K562 (cell line): ENCODE results near the gene ORC2. TPM values are rescaled to one million over a fixed set of nuclear protein-coding genes. Genes with fewer than 3 reads are reported as not detected.

Experiments
- CCAR2 ChIP-seq: fragments of 200-400 bp; formaldehyde crosslinking; IDR thresholded peaks from 2 replicates; pipeline ENCODE4 v1.6.1; 2017; ENCODE audit warnings: mild to moderate bottlenecking, low read depth, low read length
- GABPB1 ChIP-seq: sonication (generic); formaldehyde crosslinking; IDR thresholded peaks from 2 replicates; pipeline ENCODE4 v1.8.0; 2022; ENCODE audit warnings: mild to moderate bottlenecking, missing genetic modification reagents
- JUND ChIP-seq, 2 experiments: IDR thresholded peaks; 2 replicates in 1 of 2; 3 replicates in 1 of 2; pipeline ENCODE4 v1.6.1; 2011; ENCODE audit warnings: borderline replicate concordance in 2 of 2, low read depth in 2 of 2, low read length in 2 of 2, improper control_type of control experiment in 1 of 2, missing biosample characterization in 1 of 2, missing genetic modification characterization in 1 of 2, missing genetic modification reagents in 1 of 2
- MXI1 ChIP-seq: IDR thresholded peaks from 2 replicates; pipeline ENCODE4 v1.6.1; 2011; ENCODE audit warnings: low read depth, mild to moderate bottlenecking, improper control_type of control experiment, low read length
- NFE2L1 ChIP-seq: fragments of 450-650 bp; IDR thresholded peaks from 2 replicates; pipeline ENCODE4 v1.6.1; 2016; ENCODE audit warnings: missing genetic modification characterization, low read depth, mild to moderate bottlenecking, missing compliant biosample characterization, moderate library complexity, borderline replicate concordance
- PURB ChIP-seq: sonication (generic); formaldehyde crosslinking; IDR thresholded peaks from 2 replicates; pipeline ENCODE4 v1.9.0; 2021; ENCODE audit warnings: low read depth, mild to moderate bottlenecking, missing genetic modification reagents
- RBM17 ChIP-seq: fragments of 200-400 bp; formaldehyde crosslinking; IDR thresholded peaks from 2 replicates; pipeline ENCODE4 v1.6.1; 2017; ENCODE audit warnings: low read depth, mild to moderate bottlenecking, low read length, borderline replicate concordance
- WHSC1 ChIP-seq: IDR thresholded peaks from one replicate; pipeline ENCODE4 v1.6.1; 2012; ENCODE audit warnings: low read length, control low read depth, inconsistent platforms
- ZNF583 ChIP-seq: fragments of 250-450 bp; sonication (Bioruptor Pico); IDR thresholded peaks from 2 replicates; pipeline ENCODE4 v1.4.0; 2020
- polyA plus RNA-seq, 8 experiments: library from polyadenylated mRNA; depleted of rRNA in 4 of 8; stranded (reverse) in 5 of 8; unstranded in 3 of 8; fragments of >200 nt; fragmentation: Nextera tagmentation in 2 of 8; fragmentation: Illumina TruSeq in 1 of 8; extraction: Ambion mirVana in 2 of 8; extraction: Trizol in 1 of 8; gene quantifications; 2 replicates each; pipeline versions ENCODE4 v1.2.1 to v1.2.3, GENCODE V29; 2011 to 2014; ENCODE audit warnings: inconsistent platforms in 1 of 8, missing spikeins in 1 of 8
- total RNA-seq, 7 experiments: library from RNA; depleted of rRNA in 6 of 7; stranded (reverse); fragments of >200 nt in 6 of 7; fragmentation: Illumina TruSeq in 2 of 7; extraction: Trizol in 2 of 7; gene quantifications; 2 replicates each; pipeline versions ENCODE4 v1.2.1 to v1.2.3, GENCODE V29; 2011 to 2021; ENCODE audit warnings: low replicate concordance in 1 of 7
- TF ChIP-seq, protein P1 (sequence below): fragments of 450-650 bp; IDR thresholded peaks from one replicate; pipeline ENCODE4 v1.6.1; 2018; ENCODE audit warnings: mild to moderate bottlenecking, moderate library complexity; ENCODE audit not compliant: partially characterized antibody
- TF ChIP-seq, protein P2 (sequence below), 2 experiments: fragments of 150-350 bp in 1 of 2; IDR thresholded peaks; 2 replicates each; pipeline ENCODE4 v1.6.1; 2012 to 2016; ENCODE audit warnings: low read depth in 2 of 2, low read length in 2 of 2, mild to moderate bottlenecking in 1 of 2, moderate library complexity in 1 of 2

The ORC2 gene
- total and polyA plus RNA-seq, 9 of the 15 experiments (the other 6 are each of a cell fraction or from before 2014, with no cell fraction given) = 5.6 to 41.1 (median 19.0) TPM

DNA sequence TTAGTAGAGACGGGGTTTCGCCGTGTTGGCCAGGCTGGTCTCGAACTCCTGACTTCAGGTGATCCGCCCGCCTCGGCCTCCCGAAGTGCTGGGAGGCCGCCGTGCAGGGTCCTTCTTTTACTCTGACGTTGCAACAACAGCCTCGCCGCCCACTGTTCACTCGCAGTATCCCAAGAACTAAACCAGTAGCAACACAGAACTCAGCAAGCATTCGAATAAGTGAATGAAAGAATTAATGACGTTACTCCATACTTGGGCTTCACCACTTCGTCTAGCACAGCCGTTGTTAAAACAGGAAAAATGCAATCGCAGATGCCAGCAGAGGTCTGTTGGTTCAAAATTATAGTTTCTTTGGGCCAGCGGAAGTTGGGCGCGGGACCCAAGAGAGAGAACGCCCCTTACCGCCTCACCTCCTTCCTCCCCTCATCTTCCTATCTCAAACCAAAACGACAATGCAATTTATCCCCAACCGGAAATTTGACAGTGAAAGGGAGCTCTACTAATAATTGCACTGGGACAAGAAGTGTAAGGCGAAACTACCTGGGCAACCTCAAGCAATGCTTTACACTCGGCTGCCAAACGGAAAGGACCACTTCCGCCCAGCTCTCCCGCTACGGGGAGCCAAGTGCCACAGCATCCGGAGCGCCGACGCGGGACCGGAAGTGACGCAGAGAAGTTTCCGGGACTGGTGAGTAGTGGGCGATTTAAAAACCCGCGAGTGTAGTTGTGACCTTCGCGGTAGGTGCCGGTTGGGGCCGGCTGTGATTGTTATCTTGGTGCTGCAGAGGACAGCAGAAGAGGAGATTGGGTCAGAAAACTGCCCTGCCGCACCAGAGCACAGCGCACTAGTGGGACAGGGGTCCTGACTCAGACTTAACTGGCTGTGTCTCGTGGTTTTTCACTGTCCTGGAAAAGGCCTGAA lies 74.5 kb downstream of the ORC2 start, which contains the start of the genes NIF3L1 and PPIL3 (continued):
- TF ChIP-seq, protein P1, sequence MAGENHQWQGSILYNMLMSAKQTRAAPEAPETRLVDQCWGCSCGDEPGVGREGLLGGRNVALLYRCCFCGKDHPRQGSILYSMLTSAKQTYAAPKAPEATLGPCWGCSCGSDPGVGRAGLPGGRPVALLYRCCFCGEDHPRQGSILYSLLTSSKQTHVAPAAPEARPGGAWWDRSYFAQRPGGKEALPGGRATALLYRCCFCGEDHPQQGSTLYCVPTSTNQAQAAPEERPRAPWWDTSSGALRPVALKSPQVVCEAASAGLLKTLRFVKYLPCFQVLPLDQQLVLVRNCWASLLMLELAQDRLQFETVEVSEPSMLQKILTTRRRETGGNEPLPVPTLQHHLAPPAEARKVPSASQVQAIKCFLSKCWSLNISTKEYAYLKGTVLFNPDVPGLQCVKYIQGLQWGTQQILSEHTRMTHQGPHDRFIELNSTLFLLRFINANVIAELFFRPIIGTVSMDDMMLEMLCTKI = no peak
- TF ChIP-seq CCAR2 (no peak), ZNF583 (no peak), JUND (IDR thresholded peaks at IDR 0.05; ENCODE audit: borderline replicate concordance, low read depth, low read length) (peak; percentile 34), JUND (tag; IDR thresholded peaks at IDR 0.05; ENCODE audit: borderline replicate concordance, low read depth, low read length) (no peak; the same call in 1 of the 3 replicates), PURB (CRISPR knock-in tag) (no peak), GABPB1 (CRISPR knock-in tag) (peak; percentile 100), MXI1 (peak; percentile 50; the same call in 1 of the 2 replicates), WHSC1 (no peak), NFE2L1 (tag) (no peak), RBM17 (no peak)
- TF ChIP-seq, protein P2, sequence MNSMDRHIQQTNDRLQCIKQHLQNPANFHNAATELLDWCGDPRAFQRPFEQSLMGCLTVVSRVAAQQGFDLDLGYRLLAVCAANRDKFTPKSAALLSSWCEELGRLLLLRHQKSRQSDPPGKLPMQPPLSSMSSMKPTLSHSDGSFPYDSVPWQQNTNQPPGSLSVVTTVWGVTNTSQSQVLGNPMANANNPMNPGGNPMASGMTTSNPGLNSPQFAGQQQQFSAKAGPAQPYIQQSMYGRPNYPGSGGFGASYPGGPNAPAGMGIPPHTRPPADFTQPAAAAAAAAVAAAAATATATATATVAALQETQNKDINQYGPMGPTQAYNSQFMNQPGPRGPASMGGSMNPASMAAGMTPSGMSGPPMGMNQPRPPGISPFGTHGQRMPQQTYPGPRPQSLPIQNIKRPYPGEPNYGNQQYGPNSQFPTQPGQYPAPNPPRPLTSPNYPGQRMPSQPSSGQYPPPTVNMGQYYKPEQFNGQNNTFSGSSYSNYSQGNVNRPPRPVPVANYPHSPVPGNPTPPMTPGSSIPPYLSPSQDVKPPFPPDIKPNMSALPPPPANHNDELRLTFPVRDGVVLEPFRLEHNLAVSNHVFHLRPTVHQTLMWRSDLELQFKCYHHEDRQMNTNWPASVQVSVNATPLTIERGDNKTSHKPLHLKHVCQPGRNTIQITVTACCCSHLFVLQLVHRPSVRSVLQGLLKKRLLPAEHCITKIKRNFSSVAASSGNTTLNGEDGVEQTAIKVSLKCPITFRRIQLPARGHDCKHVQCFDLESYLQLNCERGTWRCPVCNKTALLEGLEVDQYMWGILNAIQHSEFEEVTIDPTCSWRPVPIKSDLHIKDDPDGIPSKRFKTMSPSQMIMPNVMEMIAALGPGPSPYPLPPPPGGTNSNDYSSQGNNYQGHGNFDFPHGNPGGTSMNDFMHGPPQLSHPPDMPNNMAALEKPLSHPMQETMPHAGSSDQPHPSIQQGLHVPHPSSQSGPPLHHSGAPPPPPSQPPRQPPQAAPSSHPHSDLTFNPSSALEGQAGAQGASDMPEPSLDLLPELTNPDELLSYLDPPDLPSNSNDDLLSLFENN (IDR thresholded peaks at IDR 0.05; ENCODE audit: low read depth in 2 of 2, low read length in 2 of 2) = peak in 1 of 2 experiments; percentile 58; a peak in 2 of 4 replicates
